Sigmoid colon (tissue), 7 donors: ENCODE measurements around the gene LEFTY1. TPM values are rescaled to one million over a fixed set of nuclear protein-coding genes. Genes with fewer than 3 reads are reported as not detected.
A peak's percentile ranks its signal among the peaks of the same experiment; 100 is the strongest.

Experiments
- DNase-seq: peaks from one replicate; pipeline ENCODE4 v3.0.0-alpha.2; 2019
- H3K27ac ChIP-seq, 4 donors: fragments of 200-600 bp; sonication (generic); one replicate each; pipeline ENCODE4 v1.5.1; 2016 to 2019; ENCODE audit warnings: mild to moderate bottlenecking in 1 of 4
- H3K27me3 ChIP-seq, 3 donors: fragments of 200-600 bp; sonication (generic); one replicate each; pipeline ENCODE4 v1.5.1; 2019; ENCODE audit warnings: mild to moderate bottlenecking in 1 of 3
- H3K36me3 ChIP-seq, 4 donors: fragments of 200-600 bp; sonication (generic); one replicate each; pipeline ENCODE4 v1.5.1; 2016 to 2019
- H3K4me1 ChIP-seq, 4 donors: fragments of 200-600 bp; sonication (generic); one replicate each; pipeline ENCODE4 v1.5.1; 2017 to 2019
- H3K4me3 ChIP-seq, 4 donors: fragments of 200-600 bp; sonication (generic); one replicate each; pipeline ENCODE4 v1.5.1; 2017 to 2019; ENCODE audit warnings: mild to moderate bottlenecking in 2 of 4, moderate library complexity in 1 of 4
- H3K9me3 ChIP-seq, 4 donors: fragments of 200-600 bp in 3 of 4; sonication (generic) in 3 of 4; one replicate each; pipeline versions ENCODE4 v1.5.1 to v1.6.1; 2013 to 2019
- EP300 ChIP-seq, 4 donors: sonication (generic); formaldehyde crosslinking; IDR thresholded peaks; one replicate each; pipeline ENCODE4 v1.6.1; 2017; ENCODE audit warnings: antibody characterized with exemption in 4 of 4
- POLR2A ChIP-seq, 2 donors: fragments of 450-650 bp; IDR thresholded peaks; one replicate each; pipeline ENCODE4 v1.6.1; 2016; ENCODE audit warnings: antibody characterized with exemption in 2 of 2, mild to moderate bottlenecking in 2 of 2, moderate library complexity in 2 of 2
- POLR2AphosphoS5 ChIP-seq, 4 donors: sonication (generic); formaldehyde crosslinking; IDR thresholded peaks; one replicate each; pipeline ENCODE4 v1.6.1; 2017; ENCODE audit warnings: antibody characterized with exemption in 4 of 4
- WGBS, 2 donors: extraction: QIAGEN DNeasy Blood & Tissue Kit; methylation state at CpG; one replicate each; pipeline ENCODE4 v1.1.7; 2013; 5-methylcytosine and 5-hydroxymethylcytosine counted together
- intact Hi-C: fragments of 100-400 bp; cut with DNase I; formaldehyde crosslinking; loops from one replicate; pipeline ENCODE4 v1.15.1; 2023
- polyA plus RNA-seq, 3 donors: library from polyadenylated mRNA; stranded (reverse); fragments of 200-250 nt; gene quantifications; one replicate each; pipeline ENCODE4 v1.2.3, GENCODE V29; 2013
- total RNA-seq, 4 donors: library from RNA; depleted of rRNA; stranded (reverse); fragments of >200 nt; gene quantifications; one replicate each; pipeline ENCODE4 v1.1.0, GENCODE V29; 2016
- TF ChIP-seq, protein P1 (sequence below), 4 experiments: fragments of 450-650 bp in 3 of 4; fragments of 200-600 bp in 1 of 4; IDR thresholded peaks; one replicate each; pipeline ENCODE4 v1.5.1; 2016 to 2019; ENCODE audit warnings: antibody characterized with exemption in 4 of 4, mild to moderate bottlenecking in 3 of 4, moderate library complexity in 2 of 4
- donor health status: healthy with polysubstance abuse.
- donor health status: Bipolar disorder and iron deficiency.
- donor health status: healthy.

LEFTY1 gene
- total and polyA plus RNA-seq, 7 donors: 14.4 to 120 (median 46.2) TPM; not detected in 4

- 85 to 96% methylated on average over 3 of the region's 3 CpGs for WGBS, 2 donors
These were observed 37.7 kb upstream of the LEFTY1 start for GRCh38 chr1:225926551-225927113.

DNA sequence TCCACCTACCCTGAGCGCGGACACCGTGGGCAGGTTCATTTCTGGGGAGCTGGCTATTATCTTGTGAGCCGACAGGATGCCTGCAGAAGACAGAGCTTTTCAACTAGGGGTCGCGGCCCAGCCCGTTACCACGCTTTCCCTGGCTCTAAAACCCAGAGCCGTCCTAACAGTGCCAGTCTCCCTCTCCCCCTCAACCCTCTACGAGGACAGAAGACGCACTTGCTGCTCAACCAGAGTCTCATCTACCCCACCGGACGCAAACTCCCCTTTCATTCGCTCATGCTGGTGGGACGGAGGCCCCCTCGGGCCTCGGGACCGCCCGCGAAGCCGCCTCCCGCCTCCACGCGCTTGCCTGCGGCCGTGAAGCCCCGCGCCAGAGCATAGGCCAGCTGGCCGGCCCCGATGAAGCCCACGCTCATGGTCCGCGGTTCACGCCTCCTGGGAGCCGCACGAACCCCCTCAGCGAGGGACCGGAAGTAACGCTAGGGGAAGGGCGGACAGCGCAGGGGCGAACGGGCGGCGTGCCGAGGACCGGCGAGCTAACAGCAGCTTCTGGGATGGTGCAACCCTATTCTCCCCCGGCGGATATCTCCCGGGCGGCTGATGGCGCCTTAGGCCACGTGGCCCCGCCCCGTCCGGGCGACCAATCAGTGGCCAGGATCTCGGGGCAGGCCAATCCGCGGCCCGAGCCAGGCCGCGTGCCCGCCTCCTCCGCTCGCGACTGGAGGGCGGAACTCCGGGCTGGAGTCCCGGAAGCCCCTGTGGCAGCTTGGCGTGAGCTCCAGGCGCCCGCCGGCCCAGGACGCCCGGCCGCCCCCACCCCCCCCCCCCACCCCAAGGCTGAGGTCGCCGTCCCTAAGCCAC, 35.0 kb upstream of the LEFTY1 start, which contains the start of gene PYCR2:
PYCR2 (minus strand) TSS at position 559 of the 864 bp plus-strand sequence; CDS start at position 419, 140 bp downstream.
- Histone ChIP-seq H3K4me1 (peaks cover 0 to 37% (median 34%) of the 10 kb centered on the region in 4 donors), H3K36me3 (peaks cover 0 to 18% (median 10%) of the 10 kb centered on the region in 4 donors), H3K4me3 (peak within 1 kb of the TSS; percentile 72 to 96 (median 79)), H3K27me3 (no peaks in the 10 kb centered on the region), H3K9me3 (no peaks in the 10 kb centered on the region), H3K27ac (peak within 1 kb of the TSS; percentile 90 to 96 (median 93))
- intact Hi-C loops: loop anchor here (2.0 to 5.0 kb wide), 6 partner anchors 41 to 497 kb away; partner anchors contain the start of genes H3-3A, LBR, SDE2 and SRP9
- TF ChIP-seq EP300 (IDR thresholded peaks at IDR 0.05): no peak
- TF ChIP-seq POLR2A (IDR thresholded peaks at IDR 0.05): peak; percentile 73
- peak; percentile 84 to 97 (median 94) for TF ChIP-seq POLR2AphosphoS5 (IDR thresholded peaks at IDR 0.05)
- peak; percentile 98 for DNase-seq
- 0% methylated on average over 80 of the region's 80 CpGs for WGBS, 2 donors

More at GRCh38 chr1:225926551-225927113, 37.7 kb upstream of the LEFTY1 start:
- H3K4me1 ChIP-seq: peaks cover 0 to 24% (median 20%) of the 10 kb centered on the region in 4 donors
- peaks cover 0 to 8% (median 6%) of the 10 kb centered on the region in 4 donors for H3K36me3 ChIP-seq
- no peaks in the 10 kb centered on the region for H3K27me3 ChIP-seq
- no peak overlapping the region for H3K4me3 ChIP-seq
- DNase-seq: no peak
- H3K27ac ChIP-seq: no peak overlapping the region
- TF ChIP-seq, protein P1, sequence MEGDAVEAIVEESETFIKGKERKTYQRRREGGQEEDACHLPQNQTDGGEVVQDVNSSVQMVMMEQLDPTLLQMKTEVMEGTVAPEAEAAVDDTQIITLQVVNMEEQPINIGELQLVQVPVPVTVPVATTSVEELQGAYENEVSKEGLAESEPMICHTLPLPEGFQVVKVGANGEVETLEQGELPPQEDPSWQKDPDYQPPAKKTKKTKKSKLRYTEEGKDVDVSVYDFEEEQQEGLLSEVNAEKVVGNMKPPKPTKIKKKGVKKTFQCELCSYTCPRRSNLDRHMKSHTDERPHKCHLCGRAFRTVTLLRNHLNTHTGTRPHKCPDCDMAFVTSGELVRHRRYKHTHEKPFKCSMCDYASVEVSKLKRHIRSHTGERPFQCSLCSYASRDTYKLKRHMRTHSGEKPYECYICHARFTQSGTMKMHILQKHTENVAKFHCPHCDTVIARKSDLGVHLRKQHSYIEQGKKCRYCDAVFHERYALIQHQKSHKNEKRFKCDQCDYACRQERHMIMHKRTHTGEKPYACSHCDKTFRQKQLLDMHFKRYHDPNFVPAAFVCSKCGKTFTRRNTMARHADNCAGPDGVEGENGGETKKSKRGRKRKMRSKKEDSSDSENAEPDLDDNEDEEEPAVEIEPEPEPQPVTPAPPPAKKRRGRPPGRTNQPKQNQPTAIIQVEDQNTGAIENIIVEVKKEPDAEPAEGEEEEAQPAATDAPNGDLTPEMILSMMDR (IDR thresholded peaks at IDR 0.05): no peak
- no peak for TF ChIP-seq POLR2A (IDR thresholded peaks at IDR 0.05)
- no peak for TF ChIP-seq EP300 (IDR thresholded peaks at IDR 0.05)
- TF ChIP-seq POLR2AphosphoS5 (IDR thresholded peaks at IDR 0.05): no peak
- intact Hi-C loops: no loop called here
- no peaks in the 10 kb centered on the region for H3K9me3 ChIP-seq

GRCh38 chr1:225923381-225923691, 34.4 kb upstream of the LEFTY1 start:
- Histone ChIP-seq H3K27ac (peak overlapping the region; percentile 90 to 96 (median 93)), H3K9me3 (no peaks in the 10 kb centered on the region), H3K36me3 (peaks cover 0 to 24% (median 10%) of the 10 kb centered on the region in 4 donors), H3K4me1 (peaks cover 0 to 37% (median 34%) of the 10 kb centered on the region in 4 donors), H3K27me3 (no peaks in the 10 kb centered on the region), H3K4me3 (peak overlapping the region; percentile 72 to 96 (median 79))
- DNase-seq: no peak
- WGBS, 2 donors: 0 to 2% methylated on average over 8 of the region's 8 CpGs
- intact Hi-C loops: loop anchor here (5.0 kb wide), 4 partner anchors 54 to 496 kb away; partner anchors contain the start of genes H3-3A, LBR and SRP9
- TF ChIP-seq, protein P1 (IDR thresholded peaks at IDR 0.05): no peak
- TF ChIP-seq EP300 (IDR thresholded peaks at IDR 0.05) (no peak), POLR2A (IDR thresholded peaks at IDR 0.05) (no peak), POLR2AphosphoS5 (IDR thresholded peaks at IDR 0.05) (no peak)

DNA sequence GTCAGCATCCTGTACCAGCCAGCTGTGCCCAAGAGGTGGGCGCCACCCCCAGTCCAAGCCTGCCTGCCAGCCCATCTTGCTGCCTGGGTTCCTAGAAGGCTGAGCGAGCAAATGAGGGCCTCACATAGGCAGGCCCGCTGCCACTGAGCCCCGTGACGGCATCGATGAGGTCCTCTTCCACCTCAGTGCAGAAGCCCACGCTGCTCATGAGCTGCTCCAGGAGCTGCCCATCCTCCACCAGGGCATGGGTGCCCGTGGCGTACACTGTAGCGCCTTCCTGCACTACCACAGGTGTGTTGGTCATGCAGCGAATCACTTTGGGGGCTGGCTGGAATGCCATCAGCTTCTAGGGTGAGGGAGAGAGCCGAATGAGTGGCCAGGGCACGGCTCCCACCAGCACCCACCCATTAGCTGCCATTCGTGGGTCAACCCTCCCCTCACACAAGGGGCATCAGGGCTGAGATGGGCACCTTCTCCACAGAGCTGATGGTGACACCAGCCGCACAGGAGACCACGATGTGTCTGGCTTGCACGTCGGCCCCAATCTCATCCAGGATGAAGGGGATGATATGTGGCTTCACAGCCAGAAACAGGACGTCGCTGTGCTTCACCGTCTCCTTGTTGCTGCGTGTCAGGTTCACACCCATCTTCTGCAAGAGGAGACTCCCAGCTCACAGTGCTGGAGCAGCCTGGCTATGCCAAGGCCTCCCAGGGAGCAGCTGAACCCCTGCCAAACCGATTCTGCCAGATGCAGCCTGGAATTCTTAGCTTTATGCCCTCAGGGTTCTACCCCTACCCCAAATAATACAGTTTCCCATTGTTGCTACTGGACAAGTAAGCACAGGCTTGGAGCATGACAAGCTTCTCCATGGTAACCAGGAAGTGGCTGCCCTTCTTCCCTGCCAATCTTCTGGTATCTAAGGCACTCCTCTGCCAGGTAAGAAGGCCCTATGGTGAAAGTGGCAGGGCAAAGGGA, 33.1 kb upstream of the LEFTY1 start:
- no peak overlapping the region for H3K4me3 ChIP-seq
- peaks cover 0 to 37% (median 12%) of the 10 kb centered on the region in 4 donors for H3K36me3 ChIP-seq
- WGBS, 2 donors: 89 to 93% methylated on average over 23 of the region's 23 CpGs
- H3K27me3 ChIP-seq: no peaks in the 10 kb centered on the region
- H3K4me1 ChIP-seq: peaks cover 0 to 37% (median 34%) of the 10 kb centered on the region in 4 donors
- TF ChIP-seq, protein P1 (IDR thresholded peaks at IDR 0.05): no peak
- TF ChIP-seq EP300 (IDR thresholded peaks at IDR 0.05) (no peak), POLR2A (IDR thresholded peaks at IDR 0.05) (no peak), POLR2AphosphoS5 (IDR thresholded peaks at IDR 0.05) (no peak)
- intact Hi-C loops: loop anchor here (5.0 kb wide), 4 partner anchors 55 to 495 kb away; partner anchors contain the start of genes H3-3A, LBR and SRP9
- DNase-seq: no peak
- no peaks in the 10 kb centered on the region for H3K9me3 ChIP-seq
- no peak overlapping the region for H3K27ac ChIP-seq
